PC-3 (cell line): ENCODE results near the gene GTF2H1.

Experiments
- CTCF ChIP-seq: fragments of 300-600 bp; sonication (generic); conservative IDR thresholded peaks from 2 replicates; pipeline ENCODE4 v1.5.1; 2017; ENCODE audit warnings: antibody characterized with exemption, low read depth, mild to moderate bottlenecking, low read length
- EZH2phosphoT487 ChIP-seq: fragments of 300-600 bp; sonication (generic); IDR thresholded peaks from 2 replicates; pipeline ENCODE4 v1.6.1; 2018; ENCODE audit warnings: mild to moderate bottlenecking, antibody characterized with exemption, low read length, borderline replicate concordance

- TF ChIP-seq CTCF (no peak), EZH2phosphoT487 (no peak)
Measured at GRCh38 chr11:18332891-18333290, 10.5 kb downstream of the GTF2H1 start.
